GM06990 (cell line): Measurements from ENCODE around the gene CABP7.
A peak's percentile ranks its signal among the peaks of the same experiment; 100 is the strongest.

Source experiments
- DNase-seq: peaks from one replicate; pipeline ENCODE4 v3.0.0-alpha.2; 2011; ENCODE audit not compliant: insufficient read length; ENCODE audit errors: extremely low read depth
- H3K27me3 ChIP-seq: replicated peaks from 2 replicates; pipeline ENCODE4 v1.6.0; 2011; ENCODE audit warnings: low read length; ENCODE audit not compliant: control insufficient read depth, insufficient read depth
- H3K36me3 ChIP-seq: 2 replicates; pipeline ENCODE4 v1.5.1; 2011; ENCODE audit warnings: low read length; ENCODE audit not compliant: control insufficient read depth, insufficient read depth
- H3K4me3 ChIP-seq: replicated peaks from 2 replicates; pipeline ENCODE4 v1.5.1; 2011; ENCODE audit warnings: low read depth, mild to moderate bottlenecking, control low read depth, low read length
- CTCF ChIP-seq: IDR thresholded peaks from 2 replicates; pipeline ENCODE4 v1.5.1; 2011; ENCODE audit warnings: low read length, control low read depth, mild to moderate bottlenecking, inconsistent platforms; ENCODE audit not compliant: insufficient read depth, poor library complexity, severe bottlenecking

Gene CABP7

DNA sequence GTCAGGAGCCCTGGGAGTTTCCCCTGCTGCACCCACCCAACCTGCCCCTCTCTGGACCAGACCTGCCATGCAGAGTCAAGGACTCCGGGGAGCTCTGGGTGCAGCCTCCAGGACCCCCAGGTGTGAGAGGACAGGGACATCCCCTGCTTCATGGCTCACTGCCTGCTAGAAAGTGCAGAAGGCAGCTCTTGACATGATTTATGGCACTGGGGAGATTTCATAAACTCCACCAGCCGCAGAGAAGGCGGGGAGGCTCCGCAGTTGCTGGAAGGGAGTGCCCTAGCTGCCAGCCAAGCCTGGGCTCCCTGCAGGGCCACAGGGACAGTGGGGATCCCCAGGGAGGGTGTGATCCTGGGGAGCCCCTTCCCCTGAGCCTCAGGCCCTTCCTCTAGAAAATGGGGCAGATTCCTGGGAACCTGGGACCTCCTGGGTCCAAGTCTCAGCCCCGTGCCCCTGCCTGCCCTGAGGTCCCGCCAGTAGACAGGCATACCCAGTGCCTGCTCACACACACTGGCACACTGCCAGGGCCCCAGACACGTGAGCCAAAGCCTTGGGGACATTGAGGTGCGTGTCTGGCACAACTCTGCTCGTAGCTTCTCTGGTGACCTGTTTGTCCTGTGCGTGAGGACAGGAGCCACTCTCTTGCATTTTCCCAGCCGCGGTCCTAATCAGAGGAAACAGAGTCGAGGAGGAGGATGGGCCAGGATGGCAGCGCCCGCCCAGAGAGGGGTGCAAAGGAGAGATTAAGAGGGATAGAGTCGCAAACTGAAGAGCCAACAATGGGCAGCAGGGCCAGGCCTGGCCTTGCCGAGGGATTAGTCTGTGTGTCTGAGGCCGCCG lies 13.8 kb downstream of the CABP7 start:
- H3K4me3 ChIP-seq, result no peak overlapping the region
- peak; percentile 42 for DNase-seq

GRCh38 chr22:29734406-29734805 lies 14.6 kb downstream of the CABP7 start:
- no peaks in the 10 kb centered on the region; the same call in none of the 2 replicates for H3K36me3 ChIP-seq
- no peak for DNase-seq

More for the DNA sequence above, 13.8 kb downstream of the CABP7 start:
- no peaks in the 10 kb centered on the region for H3K27me3 ChIP-seq
- H3K36me3 ChIP-seq, result no peaks in the 10 kb centered on the region; the same call in none of the 2 replicates
- TF ChIP-seq CTCF, result no peak

DNA sequence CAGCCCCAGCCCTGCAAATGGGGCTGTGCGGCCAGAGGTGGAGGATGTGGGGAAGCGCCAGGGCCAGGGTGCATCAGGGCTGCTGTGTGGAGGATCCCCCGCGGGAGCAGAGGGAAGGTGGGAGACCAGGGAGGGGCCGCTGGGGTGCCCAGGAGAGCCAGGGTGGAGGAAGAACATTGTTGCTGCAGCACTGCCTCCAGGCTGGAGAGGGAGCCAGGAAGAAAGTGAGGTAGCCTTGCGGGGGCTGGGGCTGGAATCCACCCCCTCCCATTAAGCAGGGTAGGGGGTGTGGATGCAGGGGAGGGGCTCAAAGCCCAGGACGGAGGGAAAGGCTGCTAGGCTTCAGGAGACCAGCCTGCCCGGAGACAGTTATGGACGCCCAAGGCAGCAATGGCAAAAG lies 15.0 kb downstream of the CABP7 start:
- Histone ChIP-seq H3K36me3 (no peaks in the 10 kb centered on the region; the same call in none of the 2 replicates), H3K27me3 (no peaks in the 10 kb centered on the region), H3K4me3 (no peak overlapping the region)
- TF ChIP-seq CTCF, result no peak
- DNase-seq, result no peak

More at GRCh38 chr22:29734406-29734805, 14.6 kb downstream of the CABP7 start:
- no peak for TF ChIP-seq CTCF
- no peaks in the 10 kb centered on the region for H3K27me3 ChIP-seq
- H3K4me3 ChIP-seq, result no peak overlapping the region

DNA sequence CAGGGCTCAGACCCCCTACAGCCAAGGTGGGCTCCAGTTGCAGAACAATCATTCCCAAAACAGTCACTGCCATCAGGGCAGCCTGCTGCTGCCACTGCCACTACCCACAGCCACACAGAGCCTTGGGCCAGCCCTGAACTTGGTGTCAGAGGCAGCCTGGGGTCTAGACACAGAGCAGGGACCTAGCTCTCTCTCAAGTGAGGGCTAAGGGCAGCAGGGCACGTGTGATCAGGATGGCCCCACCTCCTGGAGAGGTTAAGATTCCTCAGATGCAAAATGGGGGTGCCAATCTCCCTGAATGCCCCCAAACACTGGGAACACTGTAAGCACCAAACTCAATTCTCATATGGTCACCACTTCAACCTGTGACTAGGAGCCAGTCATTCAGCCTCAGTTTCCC lies 15.6 kb downstream of the CABP7 start:
- H3K27me3 ChIP-seq, result no peaks in the 10 kb centered on the region
- no peaks in the 10 kb centered on the region; the same call in none of the 2 replicates for H3K36me3 ChIP-seq
- DNase-seq, result no peak
- no peak for TF ChIP-seq CTCF
- no peak overlapping the region for H3K4me3 ChIP-seq

DNA sequence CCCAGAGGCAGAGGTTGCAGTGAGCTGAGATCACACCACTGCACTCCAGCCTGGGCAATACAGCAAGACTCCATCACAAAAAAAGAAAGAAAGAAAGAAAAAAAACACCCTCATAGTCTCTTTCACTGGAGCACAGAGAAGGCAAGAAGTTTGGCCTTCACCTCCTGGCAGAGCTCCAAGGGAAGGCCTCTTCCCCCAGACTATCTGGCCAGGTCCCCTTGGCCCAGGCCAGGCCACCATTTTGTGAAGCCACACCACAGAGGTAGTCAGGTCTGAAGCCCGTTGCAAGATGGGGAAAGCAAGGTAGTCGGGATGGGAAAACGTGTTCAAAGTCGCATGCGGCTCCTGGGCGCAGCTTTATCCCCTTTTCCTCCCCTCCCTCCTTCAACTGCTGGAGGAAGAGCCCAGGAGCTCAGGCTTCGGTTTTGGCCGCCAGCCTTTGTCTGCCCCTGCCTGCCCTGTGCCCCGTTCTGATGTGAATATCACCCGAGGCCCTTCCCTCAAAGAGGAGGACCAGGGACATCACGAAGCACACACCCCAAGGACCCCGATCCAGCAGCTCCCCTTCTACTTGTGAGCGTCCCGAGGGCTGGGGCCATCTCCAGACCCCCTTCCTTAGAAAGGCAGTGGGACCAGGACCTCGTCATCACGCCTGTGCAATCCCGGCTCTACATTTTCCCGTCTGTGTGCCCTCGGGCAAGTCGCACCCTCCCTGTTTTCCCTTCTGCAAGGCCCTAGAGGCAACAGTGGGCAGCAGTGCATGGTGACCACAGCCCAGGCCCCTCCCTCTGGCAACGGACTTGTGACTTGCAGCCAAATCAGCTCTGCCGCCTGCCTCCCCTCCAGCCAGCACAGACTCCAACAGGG lies 17.7 kb downstream of the CABP7 start:
- Histone ChIP-seq H3K27me3 (no peaks in the 10 kb centered on the region), H3K36me3 (no peaks in the 10 kb centered on the region; the same call in none of the 2 replicates), H3K4me3 (no peak overlapping the region)
- TF ChIP-seq CTCF, result no peak
- DNase-seq, result no peak
